ENCODE measurements around the gene MYO1B.

DNA sequence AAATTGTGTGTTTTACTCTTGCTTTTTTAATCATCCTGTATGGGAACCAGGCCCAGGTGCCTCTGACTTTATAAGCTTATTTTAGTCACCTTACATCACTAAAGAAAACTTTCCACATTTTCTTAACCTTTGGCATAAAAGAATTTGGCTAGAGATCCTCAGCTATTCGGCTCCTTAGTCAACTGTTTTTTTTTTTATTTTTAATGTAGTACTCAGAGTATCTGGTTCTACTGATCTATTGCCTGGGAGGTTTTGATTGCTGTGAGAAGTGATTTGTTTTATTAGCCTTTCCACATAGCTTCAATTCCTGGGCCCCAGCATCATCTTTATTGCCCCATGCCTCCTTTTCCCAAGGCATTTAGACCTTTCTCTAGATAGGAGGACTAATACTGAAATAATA lies 121.0 kb downstream of the MYO1B start:
- no peak for TF ChIP-seq EZH2 (IDR thresholded peaks at IDR 0.05; ENCODE audit: borderline replicate concordance, low read length)
- TF ChIP-seq, protein P1, sequence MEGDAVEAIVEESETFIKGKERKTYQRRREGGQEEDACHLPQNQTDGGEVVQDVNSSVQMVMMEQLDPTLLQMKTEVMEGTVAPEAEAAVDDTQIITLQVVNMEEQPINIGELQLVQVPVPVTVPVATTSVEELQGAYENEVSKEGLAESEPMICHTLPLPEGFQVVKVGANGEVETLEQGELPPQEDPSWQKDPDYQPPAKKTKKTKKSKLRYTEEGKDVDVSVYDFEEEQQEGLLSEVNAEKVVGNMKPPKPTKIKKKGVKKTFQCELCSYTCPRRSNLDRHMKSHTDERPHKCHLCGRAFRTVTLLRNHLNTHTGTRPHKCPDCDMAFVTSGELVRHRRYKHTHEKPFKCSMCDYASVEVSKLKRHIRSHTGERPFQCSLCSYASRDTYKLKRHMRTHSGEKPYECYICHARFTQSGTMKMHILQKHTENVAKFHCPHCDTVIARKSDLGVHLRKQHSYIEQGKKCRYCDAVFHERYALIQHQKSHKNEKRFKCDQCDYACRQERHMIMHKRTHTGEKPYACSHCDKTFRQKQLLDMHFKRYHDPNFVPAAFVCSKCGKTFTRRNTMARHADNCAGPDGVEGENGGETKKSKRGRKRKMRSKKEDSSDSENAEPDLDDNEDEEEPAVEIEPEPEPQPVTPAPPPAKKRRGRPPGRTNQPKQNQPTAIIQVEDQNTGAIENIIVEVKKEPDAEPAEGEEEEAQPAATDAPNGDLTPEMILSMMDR (conservative IDR thresholded peaks at IDR 0.05 in 1 of 2, IDR thresholded peaks at IDR 0.05 in 1 of 2; ENCODE audit: extremely low read depth in 1 of 2, insufficient read depth in 1 of 2, low read depth in 1 of 2, low read length in 2 of 2) = no peak
